Stimulated activated CD8-positive, alpha-beta memory T cell treated with anti-CD3 and anti-CD28 coated beads, Interleukin-15, amount 100 ng/mL, for 24 hours (primary cell): ENCODE results near the gene APRT.
"Not testable (repeated sequence)": the region's sequence is repeated elsewhere in the genome, so short reads cannot be mapped to it uniquely, and the experiment has no call there.

Experiments
- DNase-seq: peaks from one replicate; pipeline ENCODE4 v3.0.0-alpha.2; 2020; ENCODE audit warnings: low read depth

The APRT gene

DNA sequence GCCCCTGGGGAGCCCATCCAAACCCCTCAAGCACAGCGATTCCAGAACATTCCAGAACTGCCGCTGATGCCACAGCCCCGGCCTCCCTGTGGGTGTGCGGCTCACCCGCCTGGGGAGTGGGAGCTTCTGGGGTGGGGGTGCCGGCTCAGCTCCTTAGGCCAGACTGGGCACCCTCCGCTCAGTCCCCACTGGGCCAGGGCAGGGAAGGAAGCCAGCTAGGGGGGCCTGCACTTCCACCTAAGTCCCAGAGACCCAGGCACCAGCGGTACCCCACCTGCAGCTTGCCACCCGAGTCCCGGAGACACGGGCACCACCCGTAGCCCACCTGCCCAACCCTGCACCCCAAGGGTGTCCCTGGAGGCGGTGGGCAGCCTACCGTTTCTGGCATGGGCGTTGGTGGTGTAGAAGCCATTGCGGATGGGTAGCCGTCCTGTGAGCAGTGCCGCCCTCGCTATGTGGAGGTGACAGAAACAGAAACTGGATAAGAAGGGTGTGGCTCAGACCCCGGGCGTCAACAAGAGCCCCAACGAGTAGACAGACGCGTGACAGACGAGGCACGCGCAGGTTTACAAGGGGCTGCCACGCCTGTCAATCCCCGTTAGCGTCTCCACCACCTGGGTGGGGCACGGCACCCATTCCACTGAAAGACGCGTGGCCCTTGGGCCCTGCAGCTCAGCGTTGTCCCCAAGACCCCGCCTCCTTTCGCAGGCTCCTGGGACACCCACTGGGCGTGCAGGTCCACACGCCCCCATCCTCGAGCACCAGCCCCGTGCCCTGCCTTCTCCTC, 30.0 kb upstream of the APRT start:
- DNase-seq: no peak

DNA sequence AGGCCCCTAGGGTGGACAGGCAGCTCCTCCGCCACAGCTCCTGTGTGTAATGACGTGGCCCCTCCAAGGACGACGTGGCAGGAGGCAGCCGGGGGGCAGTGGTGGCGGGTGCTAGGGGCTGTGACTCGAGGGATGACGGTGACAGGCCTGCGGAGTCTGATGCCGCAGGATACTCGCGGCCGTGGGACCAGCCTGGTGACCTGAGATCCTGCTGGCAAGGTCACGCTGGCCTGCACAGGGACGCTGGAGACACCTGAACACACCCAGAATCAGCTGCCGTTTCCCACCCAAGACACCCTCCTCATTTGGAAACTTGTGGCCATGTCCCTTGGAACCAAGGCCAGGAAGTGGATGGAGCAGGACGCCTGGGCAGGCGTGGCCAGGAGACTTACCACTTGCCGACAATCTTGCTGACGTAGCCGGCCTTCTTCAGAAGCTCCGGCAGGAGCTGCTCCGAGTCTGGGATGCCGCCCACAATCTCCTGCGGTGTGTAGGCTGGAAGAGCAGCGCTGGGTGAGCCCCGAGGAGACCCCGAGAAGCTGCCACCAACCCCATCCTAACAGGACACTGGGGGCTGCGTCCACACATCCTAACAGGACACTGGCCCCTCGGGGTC, 29.0 kb upstream of the APRT start:
- no peak for DNase-seq

DNA sequence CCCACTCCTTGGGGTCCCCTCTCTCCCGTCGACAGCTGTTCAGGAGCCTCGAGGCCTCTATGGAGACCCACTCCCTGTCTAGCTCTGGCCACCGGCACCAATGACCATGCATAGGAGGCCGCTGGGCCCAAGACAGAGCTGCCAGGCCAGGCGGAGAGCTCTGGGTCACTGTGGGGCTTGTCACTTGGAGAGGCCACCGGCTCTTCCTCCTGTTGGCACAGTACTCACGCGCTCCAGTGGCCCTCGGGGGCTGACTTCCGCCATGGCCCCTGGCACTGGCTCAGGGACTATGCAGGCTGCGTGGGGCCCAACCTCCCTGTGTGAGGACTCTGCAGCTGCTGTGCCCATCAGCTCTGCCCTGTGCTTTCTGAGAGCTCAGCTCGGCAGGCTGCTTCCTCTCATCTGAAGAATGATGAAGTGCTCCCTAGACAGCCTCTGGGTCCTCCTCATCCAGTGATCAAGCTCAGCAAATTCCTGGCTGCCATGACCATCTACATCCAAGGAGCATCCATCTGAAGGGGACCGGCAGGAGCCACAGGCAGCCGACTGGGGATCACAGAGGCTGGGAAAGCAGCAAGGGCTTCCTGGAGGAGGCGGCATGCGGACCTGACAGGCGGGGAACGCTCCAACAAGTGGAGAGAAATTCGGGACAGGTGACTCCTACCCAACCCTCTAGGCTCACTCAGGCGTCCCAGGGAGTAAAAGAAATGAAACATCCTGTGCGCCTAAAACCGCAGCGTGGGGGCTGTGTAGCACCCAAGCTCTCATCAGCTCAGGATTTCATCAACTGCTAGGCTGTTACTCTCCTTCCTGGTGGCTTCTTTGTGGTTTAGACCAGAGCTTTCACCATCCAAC, 28.2 kb upstream of the APRT start:
- DNase-seq: no peak

DNA sequence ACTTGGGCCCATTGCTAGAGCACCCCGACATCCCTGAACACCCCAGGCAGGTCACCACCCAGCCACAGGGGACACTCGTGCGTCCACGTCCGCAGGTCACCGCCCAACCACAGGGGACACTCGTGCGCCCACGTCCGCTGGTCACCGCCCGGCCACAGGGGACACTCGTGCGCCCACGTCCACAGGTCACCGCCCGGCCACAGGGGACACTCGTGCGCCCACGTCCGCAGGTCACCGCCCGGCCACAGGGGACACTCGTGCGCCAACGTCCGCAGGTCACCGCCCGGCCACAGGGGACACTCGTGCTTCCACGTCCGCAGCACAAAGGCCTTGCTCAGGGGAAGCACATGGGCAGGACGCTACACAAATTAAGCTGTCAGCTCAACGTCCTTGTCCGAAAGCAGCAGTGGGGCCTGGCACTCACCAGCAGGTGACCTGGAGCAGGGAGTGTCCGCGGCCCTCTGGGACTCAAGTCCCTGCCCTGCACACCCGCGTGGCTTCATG, 27.4 kb upstream of the APRT start:
- DNase-seq: no peak

DNA sequence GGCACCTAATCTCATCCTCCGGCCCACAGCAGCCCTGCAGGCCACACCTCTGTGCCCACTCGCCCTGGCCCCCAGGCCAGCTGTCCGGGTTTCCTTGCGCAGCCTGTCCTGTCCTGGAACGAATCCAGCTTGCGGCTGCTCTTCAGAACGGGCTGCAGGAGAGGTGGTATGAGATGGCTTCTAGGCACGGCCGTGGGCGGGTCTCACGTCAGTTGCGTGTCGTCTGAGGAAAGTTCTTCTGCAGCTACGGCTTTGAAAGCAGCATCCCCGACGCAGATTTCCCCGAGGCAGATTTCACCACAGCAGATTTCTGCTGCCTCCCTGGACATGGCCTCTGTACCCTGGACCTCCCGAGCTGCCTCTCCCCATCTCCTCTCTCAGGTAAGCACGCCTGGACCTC, 26.8 kb upstream of the APRT start:
- DNase-seq: no peak

DNA sequence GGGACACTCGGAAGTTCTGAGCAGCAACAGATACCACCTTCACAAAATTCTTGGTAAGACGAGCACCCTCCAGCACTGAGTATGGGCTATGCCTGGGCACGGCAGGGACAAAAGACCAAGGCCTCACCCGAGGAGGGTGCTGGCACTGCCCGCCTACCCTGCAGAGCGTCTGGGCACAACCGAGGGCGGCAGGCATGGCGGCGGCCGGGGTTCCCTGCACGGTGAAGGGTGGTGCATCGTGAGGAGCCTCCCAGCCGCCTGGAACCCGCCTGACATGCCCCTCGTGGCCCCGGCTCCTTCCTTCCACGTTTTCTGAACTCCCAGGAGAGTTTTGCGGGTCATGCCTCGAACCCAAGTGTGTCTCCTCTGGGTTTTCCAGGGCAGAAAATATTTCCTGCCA, 26.1 kb upstream of the APRT start:
- no peak for DNase-seq

DNA sequence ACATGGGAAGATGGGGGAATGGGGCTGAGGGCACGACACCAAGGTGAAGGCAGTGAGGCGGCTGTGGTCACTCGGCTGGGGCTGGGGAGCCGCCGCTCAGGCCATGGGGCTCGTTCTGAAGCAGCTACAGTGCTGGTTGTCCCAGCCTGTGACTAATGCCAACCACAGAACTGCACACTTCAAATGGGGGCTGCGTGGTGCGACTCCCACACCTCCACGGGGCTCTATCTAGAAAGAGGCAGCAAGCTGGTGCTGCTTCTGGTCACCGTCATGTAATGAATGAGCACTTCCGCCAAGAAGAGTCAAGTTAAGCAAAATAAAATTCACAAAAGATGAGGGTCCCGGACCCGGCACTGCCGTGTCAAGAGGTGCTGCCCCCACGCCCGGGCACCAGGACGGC, 25.1 kb upstream of the APRT start:
- DNase-seq: no peak

DNA sequence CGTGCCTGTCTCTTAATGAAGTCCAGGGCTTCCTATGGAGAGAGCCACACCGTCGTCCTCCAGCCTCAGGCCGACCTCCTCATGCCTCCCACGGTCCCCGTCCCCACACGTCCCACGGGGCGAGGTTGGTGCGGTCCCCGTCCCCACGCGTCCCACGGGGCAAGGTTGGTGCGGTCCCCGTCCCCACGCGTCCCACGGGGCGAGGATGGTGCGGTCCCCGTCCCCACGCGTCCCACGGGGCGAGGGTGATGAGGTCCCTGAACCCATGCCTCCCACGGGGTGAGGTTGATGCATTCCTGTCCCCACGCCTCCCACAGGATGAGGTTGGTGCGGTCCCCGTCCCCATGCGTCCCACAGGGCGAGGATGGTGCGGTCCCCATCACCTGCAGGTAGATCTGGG, 24.1 kb upstream of the APRT start:
- no peak for DNase-seq

DNA sequence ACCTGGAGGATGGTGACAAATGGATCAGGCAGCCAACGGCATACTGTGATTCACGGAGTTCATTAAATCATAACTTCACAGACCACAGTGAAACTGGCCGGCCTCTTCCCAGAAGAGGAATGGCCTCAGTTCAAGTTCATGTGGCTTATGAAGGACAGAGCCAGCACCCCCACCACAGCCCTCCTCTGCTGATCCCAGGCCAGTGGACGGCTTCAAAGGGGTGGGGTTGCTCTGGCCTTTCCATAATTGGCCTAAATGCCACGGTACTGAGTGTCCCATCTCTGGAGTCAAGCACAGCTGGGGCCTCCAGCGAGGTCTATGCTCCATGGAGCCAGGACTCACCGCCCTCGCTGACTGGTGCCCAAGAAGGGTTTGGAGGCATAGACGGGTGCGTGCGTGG, 23.7 kb upstream of the APRT start:
- no peak for DNase-seq

DNA sequence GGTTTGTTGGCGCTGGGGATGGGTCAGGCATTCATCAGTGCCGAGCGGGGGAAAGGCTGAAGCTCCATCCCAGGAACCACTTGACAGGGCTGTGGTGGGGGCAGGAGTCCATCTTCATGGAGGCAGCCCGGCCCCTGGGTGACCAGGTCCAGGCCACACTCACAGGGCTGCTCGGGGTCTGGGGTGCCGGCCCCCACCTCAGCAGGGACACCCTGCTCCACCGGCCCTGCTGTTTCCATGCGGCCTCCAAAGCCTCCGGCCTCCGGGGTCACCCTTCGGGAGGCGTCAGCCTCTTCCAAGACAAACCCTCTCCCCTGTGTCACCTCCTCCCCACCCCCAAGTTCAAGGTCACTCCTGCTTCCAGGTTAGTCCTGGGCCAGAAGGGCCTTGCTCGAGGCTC, 22.9 kb upstream of the APRT start:
- DNase-seq: no peak

DNA sequence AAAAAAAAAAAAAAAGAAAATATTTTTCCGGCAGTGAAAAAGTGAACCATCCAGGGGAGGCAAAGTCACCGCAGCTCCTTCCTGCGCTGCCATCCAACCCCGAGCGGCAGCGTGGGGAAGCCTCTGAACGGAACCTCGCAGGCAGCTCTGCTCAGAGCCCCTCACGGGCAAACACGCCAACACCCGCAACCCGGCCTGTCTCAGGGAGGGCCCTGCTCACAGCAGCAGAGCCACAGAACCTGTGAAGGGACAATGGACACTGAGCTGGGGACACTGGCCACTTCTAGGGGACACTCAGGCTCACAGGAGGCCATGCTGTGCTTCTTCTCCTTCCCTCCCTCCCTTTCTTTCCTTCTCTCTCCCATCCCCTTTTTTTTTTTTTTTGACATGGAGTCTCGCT, 21.4 kb upstream of the APRT start:
- no peak for DNase-seq

DNA sequence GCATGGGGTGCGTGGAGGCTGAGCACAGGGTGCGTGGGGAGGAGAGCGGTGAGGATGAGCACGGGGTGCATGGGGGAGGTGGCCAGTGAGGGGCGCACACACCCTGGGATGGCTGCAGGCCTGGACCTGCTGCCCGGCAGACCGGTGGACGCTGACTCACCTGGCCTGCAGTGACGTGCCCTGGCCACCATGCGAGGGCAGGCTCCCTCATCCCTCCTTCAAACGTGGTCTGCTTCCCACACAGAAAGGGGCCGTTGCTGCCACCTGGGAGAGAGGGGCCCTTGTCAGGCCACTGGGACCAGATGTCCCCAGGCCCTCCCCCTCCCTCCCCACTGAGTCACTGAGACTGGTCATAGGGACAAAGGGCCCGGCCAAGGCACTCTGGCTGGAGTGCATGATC, 20.1 kb upstream of the APRT start:
- no peak for DNase-seq

DNA sequence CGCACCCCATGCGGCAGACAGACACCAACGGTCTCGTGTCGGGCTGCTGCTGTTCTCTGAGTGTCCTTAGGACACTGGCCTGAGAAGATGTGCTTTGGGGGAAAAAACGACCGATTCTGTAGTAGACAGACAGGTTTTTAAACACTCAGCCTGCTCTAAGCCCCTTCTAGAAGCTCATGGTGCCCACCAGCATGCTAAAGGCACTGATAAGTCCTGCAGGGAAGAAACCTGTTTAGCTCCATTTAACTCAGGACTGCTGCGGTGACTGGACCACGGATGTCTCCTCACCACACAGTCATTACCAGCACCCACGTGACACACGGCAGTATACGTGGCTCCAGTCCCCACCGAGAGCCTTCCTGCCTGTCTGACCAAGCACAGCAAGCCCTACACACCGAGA, 19.1 kb upstream of the APRT start:
- DNase-seq: no peak

DNA sequence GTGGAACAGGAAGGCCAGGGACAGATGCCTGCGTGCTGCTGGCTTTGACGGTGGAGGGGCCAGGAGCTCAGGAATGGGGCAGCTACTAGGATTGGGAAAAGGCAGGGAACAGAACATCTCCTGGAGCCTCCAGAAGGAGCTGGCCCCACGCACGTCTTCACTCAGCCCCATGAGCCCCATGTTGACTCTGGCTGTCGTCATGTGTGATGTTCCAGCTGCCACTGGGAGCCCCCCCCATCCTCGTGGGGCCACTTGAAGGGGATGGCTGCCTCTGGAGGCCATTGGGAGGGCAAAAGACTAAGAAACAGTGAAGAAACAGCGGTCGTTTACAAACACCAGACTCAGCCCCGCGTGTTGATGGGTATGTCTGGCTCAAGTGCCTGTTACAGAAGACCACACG, 18.5 kb upstream of the APRT start:
- DNase-seq: no peak

DNA sequence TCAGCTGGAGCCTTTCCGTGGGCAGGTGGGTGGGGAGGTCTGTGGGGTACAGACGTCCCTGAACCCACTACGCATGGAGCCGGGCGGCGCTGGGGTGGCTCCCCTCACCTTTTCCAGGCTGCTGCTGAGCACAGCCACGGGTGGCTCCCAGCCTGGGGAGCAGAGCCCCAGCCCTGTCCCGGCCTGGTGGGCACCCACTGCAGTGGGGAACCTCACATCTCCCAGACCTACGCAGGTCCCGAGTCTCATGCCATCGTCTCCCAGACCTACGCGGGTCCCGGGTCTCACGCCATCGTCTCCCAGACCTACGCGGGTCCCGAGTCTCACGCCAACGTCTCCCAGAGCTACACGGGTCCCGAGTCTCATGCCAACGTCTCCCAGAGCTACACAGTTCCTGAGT, 17.0 kb upstream of the APRT start:
- DNase-seq: no peak

DNA sequence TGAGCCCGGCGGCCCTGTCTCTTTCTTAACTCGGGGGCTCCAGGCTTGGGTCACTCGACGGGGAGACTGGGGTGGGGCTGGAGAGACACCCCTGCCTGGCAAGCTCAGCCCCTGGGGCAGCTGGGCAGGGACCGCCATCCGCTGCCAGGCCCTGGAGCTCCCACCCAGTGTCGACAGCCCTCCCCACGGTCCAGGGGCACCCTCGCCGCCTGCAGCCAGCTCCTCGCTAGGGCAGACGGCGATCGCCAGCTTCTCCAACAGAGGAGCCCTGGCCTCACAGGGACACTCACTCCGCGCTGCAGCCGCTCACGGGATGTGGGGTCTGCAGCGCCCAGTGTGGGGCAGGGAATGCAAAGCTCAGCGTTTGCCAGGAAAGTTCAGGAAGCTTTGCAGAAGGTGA, 16.0 kb upstream of the APRT start:
- DNase-seq: no peak

DNA sequence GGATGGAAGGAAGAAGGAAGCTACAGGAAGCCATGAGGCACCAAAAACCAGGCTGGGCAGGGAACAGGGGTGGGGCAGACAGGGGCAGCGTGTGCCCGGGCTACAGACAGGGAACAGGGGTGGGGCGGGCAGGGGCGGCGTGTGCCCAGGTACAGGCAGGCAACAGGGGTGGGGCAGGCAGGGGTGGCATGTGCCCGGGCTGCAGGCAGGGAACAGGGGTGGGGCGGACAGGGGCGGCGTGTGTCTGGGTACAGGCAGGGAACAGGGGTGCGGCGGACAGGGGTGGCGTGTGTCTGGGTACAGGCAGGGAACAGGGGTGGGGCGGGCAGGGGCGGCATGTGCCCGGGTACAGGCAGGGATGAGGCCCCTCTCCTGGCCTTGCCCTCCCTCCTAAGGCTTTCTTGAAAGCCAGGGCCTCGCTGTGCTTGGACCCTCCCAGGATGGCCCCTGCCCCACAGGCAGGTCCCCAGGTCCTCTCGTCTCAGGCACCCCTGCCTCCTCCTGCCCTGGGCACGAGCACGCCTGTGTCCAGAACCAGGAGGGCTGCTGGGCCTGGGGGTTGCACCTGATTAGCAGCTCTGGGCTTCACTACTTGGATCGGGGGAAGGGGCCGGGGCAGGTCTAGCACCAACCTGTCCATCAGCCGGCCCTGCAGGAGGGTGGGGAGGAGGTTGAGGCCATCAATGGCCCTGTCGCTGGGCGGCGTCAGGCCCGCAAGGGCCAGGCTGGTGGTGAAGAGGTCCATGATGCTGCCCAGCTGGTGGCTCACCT, 14.5 kb upstream of the APRT start:
- DNase-seq: no peak

DNA sequence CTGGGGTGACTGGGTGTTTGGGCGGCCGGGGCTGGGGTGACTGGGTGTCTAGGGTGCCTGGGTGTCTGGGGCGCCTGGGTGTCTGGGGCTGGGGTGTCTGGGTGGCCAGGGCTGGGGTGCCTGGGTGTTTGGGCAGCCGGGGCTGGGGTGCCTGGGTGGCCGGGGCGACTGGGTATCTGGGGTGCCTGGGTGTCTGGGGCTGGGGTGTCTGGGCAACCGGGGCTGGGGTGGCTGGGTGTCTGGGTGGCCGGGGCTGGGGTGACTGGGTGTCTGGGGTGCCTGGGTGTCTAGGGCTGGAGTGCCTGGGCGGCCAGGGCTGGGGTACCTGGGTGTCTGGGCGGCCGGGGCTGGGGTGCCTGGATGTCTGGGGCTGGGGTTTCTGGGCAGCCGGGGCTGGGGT, 13.4 kb upstream of the APRT start:
- DNase-seq: no peak

DNA sequence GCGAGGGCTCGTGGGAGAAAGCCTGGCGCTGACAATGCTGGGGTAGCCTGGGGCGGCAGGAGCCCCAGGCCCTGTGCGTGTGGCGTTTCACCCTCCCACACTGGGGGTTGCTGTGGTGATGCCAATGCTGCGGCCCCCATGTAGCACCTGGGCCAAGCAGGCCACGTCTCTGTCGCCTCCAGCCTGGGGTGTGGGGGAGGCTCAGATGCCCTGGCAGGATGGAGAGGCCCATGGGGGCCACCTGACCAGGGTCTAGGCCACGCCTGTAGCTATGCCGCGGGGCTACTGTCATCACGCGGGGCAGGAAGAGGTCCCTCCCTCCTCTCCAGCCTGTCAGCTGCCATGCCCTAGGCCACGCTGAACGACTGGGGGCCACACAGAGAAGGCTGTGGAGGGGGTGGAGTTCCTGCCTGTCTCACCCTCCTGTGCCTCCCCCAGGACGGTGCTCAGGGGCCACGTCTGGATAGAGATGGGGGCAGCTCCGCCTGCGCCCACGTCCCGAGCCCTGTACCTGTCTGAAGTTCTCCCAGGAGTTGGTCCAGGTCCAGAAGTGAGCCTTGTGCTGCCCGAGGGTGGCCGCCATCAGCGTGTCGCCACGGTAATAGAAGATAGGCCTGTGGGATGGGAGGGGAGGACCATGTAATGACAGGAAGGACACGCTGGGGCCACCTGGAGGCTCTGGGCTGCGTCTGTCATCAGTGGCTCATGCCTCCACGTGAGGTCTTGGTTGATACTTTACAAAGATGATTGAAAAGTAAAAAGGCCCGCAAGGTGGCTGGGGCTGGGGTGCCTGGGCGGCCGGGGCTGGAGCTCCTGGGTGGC, 12.7 kb upstream of the APRT start:
- no peak for DNase-seq

DNA sequence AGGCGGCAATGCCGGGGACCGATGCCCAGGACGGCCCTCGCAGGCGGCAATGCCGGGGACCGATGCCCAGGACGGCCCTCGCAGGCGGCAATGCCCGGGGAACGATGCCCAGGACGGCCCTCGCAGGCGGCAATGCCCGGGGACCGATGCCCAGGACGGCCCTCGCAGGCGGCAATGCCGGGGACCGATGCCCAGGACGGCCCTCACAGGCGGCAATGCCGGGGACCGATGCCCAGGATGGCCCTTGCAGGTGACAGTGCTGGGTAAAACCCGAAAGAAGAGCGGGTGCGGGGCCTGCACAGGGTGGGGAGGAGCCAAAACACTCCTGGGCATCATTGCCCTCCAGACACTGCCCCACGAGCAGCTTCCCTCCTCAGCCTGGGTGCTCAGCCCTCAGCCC, 11.9 kb upstream of the APRT start:
- DNase-seq: not testable (repeated sequence)

DNA sequence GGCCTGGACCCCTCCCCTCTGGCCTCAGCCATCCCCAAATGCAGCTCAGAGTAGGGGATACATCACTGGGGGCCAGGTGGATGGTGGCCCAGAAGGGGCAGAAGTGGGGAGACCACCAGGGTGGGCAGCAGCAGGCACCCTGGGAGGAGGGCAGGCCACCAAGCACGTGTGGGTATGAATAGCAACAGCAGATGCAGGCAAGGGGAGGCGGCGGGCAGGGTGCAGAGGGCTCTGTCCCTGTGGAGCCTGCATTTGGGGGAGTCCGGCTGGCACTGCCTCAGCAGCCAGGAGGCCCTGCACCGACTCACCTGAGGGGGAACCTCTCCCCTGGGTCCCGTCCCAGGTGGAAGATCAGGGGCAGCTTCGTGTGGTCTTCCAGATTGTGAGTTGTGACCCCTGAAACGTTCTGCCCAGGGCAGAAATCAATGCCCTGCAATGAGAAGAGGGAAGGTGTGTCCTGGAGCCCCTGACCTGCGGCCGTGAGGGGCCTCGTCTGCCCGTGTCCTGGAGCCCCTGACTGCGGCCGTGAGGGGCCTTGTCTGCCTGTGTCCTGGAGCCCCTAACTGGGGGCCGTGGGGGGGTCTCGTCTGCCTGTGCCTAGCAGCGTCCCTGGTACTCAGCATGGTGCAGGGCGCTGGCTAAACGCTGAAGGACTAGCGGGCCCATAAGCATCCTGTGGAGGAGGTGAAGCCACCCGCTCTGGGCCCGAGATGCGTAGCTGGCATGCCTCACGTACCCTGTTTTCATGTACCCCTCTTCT, 10.7 kb upstream of the APRT start:
- no peak for DNase-seq
